Measurements from ENCODE around the gene SPSB1. TPM values are rescaled to one million over a fixed set of nuclear protein-coding genes. Genes with fewer than 3 reads are reported as not detected.
A peak's percentile ranks its signal among the peaks of the same experiment; 100 is the strongest.

Gene SPSB1
- total RNA-seq, 1 donor from 2014 or later = 8.9 TPM

DNA sequence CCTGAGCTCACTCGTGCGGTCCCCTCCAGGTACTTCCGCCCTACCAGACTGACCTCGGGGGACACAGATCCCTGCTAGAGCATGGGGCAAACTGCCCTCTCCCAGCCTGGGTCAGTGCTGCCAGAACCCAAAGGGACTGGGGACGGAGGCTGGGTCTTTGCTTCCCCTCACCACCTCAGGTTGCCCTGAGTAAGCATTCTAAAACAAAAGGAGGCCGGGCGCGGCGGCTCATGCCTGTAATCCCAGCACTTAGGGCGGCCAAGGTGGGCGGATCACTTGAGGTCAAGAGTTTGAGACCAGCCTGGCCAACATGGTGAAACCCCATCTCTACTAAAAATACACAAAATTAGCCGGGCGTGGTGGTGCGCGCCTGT, 108.4 kb downstream of the SPSB1 start:
- intact Hi-C loops (cut with micrococcal nuclease) = no loop called here
- no peak for DNase-seq (ENCODE audit: low spot score)
- Mint-ChIP-seq H3K4me3 (no peak overlapping the region), H3K27me3 (ENCODE audit: insufficient read depth) (peaks cover 16% of the 10 kb centered on the region), H3K4me1 (ENCODE audit: low read depth) (peaks cover 12% of the 10 kb centered on the region), H3K27ac (no peak overlapping the region), H3K36me3 (ENCODE audit: low read depth) (no peaks in the 10 kb centered on the region), H3K9me3 (no peaks in the 10 kb centered on the region)

DNA sequence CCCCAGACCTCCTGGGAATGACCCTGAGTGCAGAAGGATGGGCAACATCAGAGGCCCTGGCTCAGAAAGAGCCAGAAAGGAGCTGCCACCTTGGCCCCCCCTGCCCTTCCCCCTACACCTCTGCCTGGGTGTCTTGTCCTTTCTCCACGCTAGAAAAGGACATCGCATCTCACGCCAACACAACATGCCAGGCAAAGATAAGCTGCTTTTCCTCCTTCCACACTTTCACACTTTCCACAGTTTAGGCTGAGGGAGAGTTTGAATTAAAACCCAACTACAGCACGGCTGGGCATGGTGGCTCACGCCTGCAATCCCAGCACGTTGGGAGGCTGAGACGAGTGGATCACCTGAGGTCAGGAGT, 109.5 kb downstream of the SPSB1 start:
- Mint-ChIP-seq H3K4me1 (ENCODE audit: low read depth) (peaks cover 17% of the 10 kb centered on the region), H3K4me3 (no peak overlapping the region), H3K27me3 (ENCODE audit: insufficient read depth) (peaks cover 16% of the 10 kb centered on the region), H3K27ac (no peak overlapping the region), H3K36me3 (ENCODE audit: low read depth) (no peaks in the 10 kb centered on the region), H3K9me3 (no peaks in the 10 kb centered on the region)
- intact Hi-C loops (cut with micrococcal nuclease) = no loop called here
- no peak for DNase-seq (ENCODE audit: low spot score)

DNA sequence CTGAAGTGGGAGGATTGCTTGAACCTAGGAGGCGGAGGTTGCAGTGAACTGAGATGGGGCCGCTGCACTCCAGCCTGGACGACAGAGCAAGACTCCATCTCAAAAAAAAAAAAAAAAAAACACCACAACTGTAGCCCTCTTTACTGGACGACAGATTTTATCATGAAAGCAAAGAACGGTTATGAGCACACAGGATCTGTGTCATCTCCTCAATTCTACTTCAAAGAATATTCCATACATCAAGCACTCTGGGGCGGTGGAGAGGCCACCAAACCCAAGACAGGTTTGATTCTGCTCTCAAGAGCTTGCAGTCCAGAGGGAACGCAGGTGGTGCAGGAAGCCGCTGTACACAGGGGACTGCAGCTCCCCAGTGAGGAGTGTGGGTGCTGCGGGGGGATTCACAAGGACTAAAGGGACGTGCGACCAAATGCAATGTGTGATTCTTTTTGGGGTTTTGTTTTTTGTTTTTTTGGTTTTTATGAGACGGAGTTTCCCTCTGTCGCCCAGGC, 110.1 kb downstream of the SPSB1 start:
- no peak overlapping the region for H3K27ac Mint-ChIP-seq
- H3K4me3 Mint-ChIP-seq = no peak overlapping the region
- DNase-seq (ENCODE audit: low spot score) = no peak
- no peaks in the 10 kb centered on the region for H3K9me3 Mint-ChIP-seq
- H3K4me1 Mint-ChIP-seq (ENCODE audit: low read depth) = peaks cover 17% of the 10 kb centered on the region
- H3K27me3 Mint-ChIP-seq (ENCODE audit: insufficient read depth) = peaks cover 16% of the 10 kb centered on the region
- intact Hi-C loops (cut with micrococcal nuclease) = no loop called here
- no peaks in the 10 kb centered on the region for H3K36me3 Mint-ChIP-seq (ENCODE audit: low read depth)

DNA sequence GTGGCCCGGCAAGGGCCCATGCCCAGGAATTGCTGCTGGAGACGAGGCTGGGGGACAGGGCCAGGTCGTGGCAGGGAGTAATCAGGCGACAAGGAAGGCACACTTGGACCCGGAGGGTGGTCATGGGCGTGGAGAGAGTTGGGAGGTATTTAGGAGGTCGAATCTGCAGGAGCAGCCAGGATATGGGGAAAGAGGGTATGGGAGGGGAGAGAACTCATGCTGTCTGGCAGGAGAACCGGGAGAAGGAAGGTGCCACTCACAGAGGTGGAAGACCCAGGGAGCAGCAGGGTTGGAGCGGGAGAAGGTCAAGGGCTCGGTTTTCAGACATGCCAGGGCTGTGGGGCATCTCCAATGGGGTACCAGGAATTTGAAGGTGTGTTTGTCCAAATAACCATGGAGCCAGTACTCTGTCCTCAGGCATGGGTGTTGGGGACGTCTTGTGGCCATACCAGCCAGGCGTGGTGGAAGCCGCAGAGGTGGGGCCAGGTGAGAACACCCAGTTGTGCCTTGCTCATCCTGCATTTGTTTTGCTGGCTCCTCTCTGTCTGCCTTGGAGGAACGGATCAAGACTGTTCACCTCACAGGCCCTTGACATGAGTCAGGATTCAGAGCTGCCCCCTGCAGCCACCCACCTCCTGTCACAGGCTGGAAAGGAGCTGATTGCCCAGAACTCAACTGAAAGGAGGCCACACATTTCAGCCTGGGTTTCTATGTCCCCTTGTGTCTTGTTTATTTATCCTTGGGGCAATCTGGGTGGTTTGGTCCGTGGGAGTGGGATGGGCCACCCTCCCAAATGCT, 111.6 kb downstream of the SPSB1 start:
- intact Hi-C loops (cut with micrococcal nuclease) = no loop called here
- H3K27ac Mint-ChIP-seq = no peak overlapping the region
- peaks cover 17% of the 10 kb centered on the region for H3K27me3 Mint-ChIP-seq (ENCODE audit: insufficient read depth)
- peaks cover 17% of the 10 kb centered on the region for H3K4me1 Mint-ChIP-seq (ENCODE audit: low read depth)
- H3K36me3 Mint-ChIP-seq (ENCODE audit: low read depth) = no peaks in the 10 kb centered on the region
- no peak for DNase-seq (ENCODE audit: low spot score)
- no peak overlapping the region for H3K4me3 Mint-ChIP-seq
- no peaks in the 10 kb centered on the region for H3K9me3 Mint-ChIP-seq

DNA sequence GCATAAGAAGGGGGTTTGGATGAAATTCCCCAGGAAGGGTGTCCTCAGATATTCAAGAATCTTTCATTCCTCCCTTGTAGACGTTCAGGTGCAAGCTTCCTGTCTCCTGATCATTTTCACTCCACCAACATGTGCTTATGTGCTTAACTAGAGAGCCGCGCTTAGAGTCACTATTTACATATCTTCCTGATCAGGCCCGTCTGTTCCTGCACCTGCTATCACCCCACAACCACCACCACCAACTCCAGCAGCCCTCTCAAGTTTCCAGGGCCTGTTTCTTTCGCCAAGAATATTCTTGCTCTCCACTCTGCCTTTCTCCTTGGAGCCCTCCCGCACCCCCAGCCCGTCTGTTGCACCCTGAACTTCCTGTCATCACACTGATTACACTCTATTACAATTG, 113.4 kb downstream of the SPSB1 start:
- intact Hi-C loops (cut with micrococcal nuclease) = no loop called here
- no peak overlapping the region for H3K4me3 Mint-ChIP-seq

DNA sequence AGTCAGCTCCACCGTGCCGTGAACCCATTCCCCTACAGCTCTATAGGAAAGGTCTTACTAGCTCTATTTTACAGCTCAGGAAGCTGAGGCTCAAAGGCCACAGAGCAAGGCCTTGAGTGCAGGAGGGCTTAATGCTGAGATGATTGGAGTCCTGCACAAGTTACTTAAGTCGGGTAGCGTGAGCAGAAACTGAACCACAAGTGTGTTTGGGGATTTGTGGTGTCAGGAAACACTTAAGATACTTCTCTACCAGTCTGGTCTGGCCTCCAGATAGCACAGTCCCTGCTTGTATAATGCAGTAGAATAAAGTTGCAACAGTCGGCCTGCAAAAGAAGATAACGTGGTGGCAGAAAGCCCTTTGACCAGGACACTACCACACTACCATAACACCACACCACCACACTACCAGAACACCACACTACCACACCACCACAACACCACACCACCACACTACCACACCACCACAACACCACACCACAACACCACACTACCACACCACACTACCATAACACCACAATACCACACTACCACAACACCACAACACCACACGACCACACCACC, 118.1 kb downstream of the SPSB1 start:
- H3K4me3 Mint-ChIP-seq = peak overlapping the region; percentile 0
- intact Hi-C loops (cut with micrococcal nuclease) = loop anchor here (1.0 kb wide), 1 partner anchor 122 kb away; no protein-coding TSS in a partner anchor
- peaks cover 36% of the 10 kb centered on the region for H3K4me1 Mint-ChIP-seq (ENCODE audit: low read depth)
- no peaks in the 10 kb centered on the region for H3K9me3 Mint-ChIP-seq
- peak; percentile 11 for DNase-seq (ENCODE audit: low spot score)
- H3K36me3 Mint-ChIP-seq (ENCODE audit: low read depth) = no peaks in the 10 kb centered on the region
- H3K27ac Mint-ChIP-seq = peak overlapping the region; percentile 72
- H3K27me3 Mint-ChIP-seq (ENCODE audit: insufficient read depth) = peaks cover 3% of the 10 kb centered on the region

More for the DNA sequence above, 113.4 kb downstream of the SPSB1 start:
- Mint-ChIP-seq H3K27me3 (ENCODE audit: insufficient read depth) (peaks cover 19% of the 10 kb centered on the region), H3K9me3 (no peaks in the 10 kb centered on the region), H3K36me3 (ENCODE audit: low read depth) (no peaks in the 10 kb centered on the region), H3K4me1 (ENCODE audit: low read depth) (peaks cover 12% of the 10 kb centered on the region), H3K27ac (peak overlapping the region; percentile 0)
- no peak for DNase-seq (ENCODE audit: low spot score)

DNA sequence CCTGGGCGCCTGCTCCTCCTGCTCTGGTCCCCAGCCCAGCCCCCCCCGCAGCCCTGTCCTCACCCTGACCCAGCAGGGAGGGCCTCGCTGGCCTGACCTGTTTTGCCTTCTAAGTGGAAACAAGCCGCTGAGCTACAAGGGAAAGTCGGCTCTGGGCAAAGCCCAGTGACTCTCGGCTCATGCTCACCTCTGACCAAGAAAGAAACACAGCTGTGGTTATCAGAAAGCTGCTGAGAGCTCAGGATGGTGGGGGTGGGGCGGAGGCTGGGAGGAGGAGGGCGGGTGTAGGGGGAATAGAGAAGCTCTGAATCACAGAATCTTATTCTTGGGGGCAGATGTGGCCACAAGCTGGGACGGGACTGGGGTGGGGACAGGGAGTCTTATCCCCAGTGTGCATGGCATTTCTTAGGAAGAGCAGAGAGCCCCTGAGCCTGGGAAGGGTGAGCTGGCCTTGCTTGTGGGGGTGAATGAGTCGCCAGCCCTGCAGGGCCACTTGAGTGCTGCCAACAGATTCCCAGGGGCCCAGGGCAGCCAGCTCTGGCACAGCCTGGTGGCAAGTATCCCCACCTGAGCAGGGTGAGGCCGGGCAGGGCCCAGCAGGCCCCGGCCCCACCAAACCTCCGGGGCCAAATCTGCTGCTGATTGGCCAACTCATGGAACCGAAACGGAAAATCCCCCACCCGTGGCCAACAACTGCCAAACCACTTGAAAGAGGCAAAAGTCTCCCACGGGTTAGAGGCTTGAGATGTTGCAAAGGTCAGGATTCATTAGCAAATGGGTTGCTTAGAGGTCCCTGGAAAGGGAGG, 120.6 kb downstream of the SPSB1 start:
- Mint-ChIP-seq H3K27ac (peak overlapping the region; percentile 82), H3K36me3 (ENCODE audit: low read depth) (no peaks in the 10 kb centered on the region), H3K4me3 (peak overlapping the region; percentile 57), H3K4me1 (ENCODE audit: low read depth) (peaks cover 50% of the 10 kb centered on the region), H3K9me3 (no peaks in the 10 kb centered on the region), H3K27me3 (ENCODE audit: insufficient read depth) (peaks cover 11% of the 10 kb centered on the region)
- intact Hi-C loops (cut with micrococcal nuclease) = loop anchor here (1.0 kb wide), 3 partner anchors 13 to 133 kb away; no protein-coding TSS in a partner anchor
- peak; percentile 52 for DNase-seq (ENCODE audit: low spot score)

DNA sequence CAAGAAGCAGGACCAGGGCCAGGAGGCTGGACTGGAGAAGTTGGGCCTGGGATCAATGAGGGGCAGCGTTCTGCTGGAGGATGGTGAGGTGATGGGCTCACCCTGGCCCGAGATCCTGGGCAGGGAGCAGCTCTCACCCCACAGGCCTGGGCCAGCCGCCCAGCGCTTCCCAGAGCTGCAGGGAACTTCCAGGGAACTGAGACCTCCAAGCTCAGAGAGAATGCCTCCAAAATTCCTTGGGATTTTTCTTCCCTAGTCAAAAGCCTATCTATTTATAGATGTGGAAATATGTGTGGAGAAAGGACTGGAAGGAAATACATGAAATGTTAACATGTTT, 121.2 kb downstream of the SPSB1 start:
- H3K27ac Mint-ChIP-seq = peak overlapping the region; percentile 40
- H3K36me3 Mint-ChIP-seq (ENCODE audit: low read depth) = no peaks in the 10 kb centered on the region
- no peaks in the 10 kb centered on the region for H3K9me3 Mint-ChIP-seq
- intact Hi-C loops (cut with micrococcal nuclease) = loop anchor here (1.0 kb wide), 3 partner anchors 12 to 134 kb away; no protein-coding TSS in a partner anchor
- H3K4me1 Mint-ChIP-seq (ENCODE audit: low read depth) = peaks cover 50% of the 10 kb centered on the region
- H3K27me3 Mint-ChIP-seq (ENCODE audit: insufficient read depth) = peaks cover 11% of the 10 kb centered on the region
- no peak for DNase-seq (ENCODE audit: low spot score)
- H3K4me3 Mint-ChIP-seq = peak overlapping the region; percentile 47

DNA sequence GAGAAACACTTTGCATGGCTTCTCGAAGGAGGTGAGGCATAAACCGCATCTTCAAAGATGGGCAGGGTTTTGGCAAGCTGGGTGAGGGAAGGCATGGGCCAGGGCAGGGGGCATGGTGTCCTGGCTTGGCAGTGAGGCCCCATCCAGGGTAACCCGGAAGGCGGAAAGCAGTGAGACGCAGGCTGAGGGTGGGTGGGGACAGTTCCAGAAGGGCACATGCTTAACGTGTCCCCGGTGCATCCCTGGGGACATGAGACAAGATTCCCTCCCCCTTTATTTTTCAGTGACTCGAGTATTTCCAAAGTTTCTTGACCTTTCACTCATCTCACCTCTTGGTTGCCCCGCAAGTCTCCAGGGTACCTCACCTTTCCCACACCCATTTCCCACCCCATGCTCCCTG, 123.8 kb downstream of the SPSB1 start:
- no peaks in the 10 kb centered on the region for H3K9me3 Mint-ChIP-seq

DNA sequence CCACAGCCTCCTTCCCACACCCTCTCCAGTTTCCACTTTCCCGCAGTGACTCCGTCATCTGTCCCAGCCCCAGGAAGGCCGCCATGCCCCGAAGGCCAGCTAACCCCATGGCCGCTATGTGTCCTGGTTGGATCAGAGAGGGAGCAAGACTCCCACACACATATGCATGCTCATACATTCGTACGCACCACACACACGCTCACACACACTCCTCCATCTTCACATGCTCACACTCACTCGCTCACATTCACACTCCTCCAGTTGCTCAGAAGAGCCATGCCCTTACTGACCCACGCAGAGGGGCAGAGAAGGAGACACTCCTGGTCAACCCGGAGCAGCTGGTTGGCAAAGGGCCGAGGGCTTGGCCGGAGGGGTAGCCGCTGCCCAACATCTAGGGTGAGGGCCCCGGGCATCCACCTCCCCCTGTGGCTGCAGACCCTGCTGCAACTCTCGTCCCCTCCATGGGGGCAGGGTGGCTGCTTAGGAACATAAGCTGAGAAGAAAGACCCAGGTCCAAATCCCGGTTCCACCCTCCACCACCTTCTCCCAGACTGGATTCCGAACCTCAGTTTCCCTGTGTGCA, 124.3 kb downstream of the SPSB1 start:
- Mint-ChIP-seq H3K4me1 (ENCODE audit: low read depth) (peaks cover 56% of the 10 kb centered on the region), H3K36me3 (ENCODE audit: low read depth) (no peaks in the 10 kb centered on the region), H3K27me3 (ENCODE audit: insufficient read depth) (peaks cover 17% of the 10 kb centered on the region), H3K9me3 (no peaks in the 10 kb centered on the region), H3K4me3 (peak overlapping the region; percentile 4), H3K27ac (no peak overlapping the region)
- no peak for DNase-seq (ENCODE audit: low spot score)
- intact Hi-C loops (cut with micrococcal nuclease) = no loop called here

More for the DNA sequence above, 123.8 kb downstream of the SPSB1 start:
- intact Hi-C loops (cut with micrococcal nuclease) = no loop called here
- H3K27me3 Mint-ChIP-seq (ENCODE audit: insufficient read depth) = peaks cover 13% of the 10 kb centered on the region
- H3K27ac Mint-ChIP-seq = no peak overlapping the region
- peaks cover 58% of the 10 kb centered on the region for H3K4me1 Mint-ChIP-seq (ENCODE audit: low read depth)
- H3K4me3 Mint-ChIP-seq = peak overlapping the region; percentile 4
- DNase-seq (ENCODE audit: low spot score) = no peak
- H3K36me3 Mint-ChIP-seq (ENCODE audit: low read depth) = no peaks in the 10 kb centered on the region

DNA sequence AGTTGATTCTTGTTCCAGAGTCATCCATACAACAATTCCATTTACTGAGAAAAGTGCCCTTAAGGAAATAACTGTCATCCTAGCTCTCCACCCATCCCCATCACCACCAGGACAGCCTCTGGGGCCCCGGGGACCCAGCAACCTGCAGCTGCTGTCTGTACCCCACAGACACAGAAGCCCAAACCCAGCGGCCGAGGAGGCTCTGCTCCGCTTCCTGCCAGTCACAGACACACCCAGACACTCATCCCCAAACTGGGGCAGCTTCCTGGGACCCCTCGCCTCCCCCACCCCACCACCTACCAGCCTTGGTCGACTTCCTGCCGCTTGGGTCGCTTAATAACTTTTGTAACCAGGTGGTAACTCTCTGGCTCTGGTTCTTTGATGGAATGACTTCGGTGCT, 125.0 kb downstream of the SPSB1 start:
- no peak overlapping the region for H3K27ac Mint-ChIP-seq

DNA sequence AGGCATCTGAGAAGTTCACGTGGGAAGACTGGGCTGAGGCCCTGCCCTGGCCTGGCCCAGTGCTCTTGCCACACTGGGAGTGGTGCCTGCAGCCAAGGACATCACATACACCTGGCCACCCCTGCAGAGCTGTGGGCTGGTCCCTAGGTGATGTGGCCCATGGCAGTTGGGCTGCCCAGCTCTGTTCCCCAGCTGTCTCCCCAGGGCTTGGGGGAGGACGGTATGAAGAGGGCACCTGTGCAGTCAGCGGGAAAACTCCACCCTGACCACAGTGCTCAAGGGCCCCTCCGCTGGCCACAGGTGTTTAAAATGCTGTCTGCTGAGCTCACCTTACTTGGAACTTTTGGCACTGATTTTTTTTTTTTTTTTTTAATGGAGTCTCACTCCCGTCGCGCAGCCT, 126.2 kb downstream of the SPSB1 start:
- Mint-ChIP-seq H3K4me3 (no peak overlapping the region), H3K27me3 (ENCODE audit: insufficient read depth) (peaks cover 34% of the 10 kb centered on the region)

More for the DNA sequence above, 125.0 kb downstream of the SPSB1 start:
- no peak for DNase-seq (ENCODE audit: low spot score)
- Mint-ChIP-seq H3K36me3 (ENCODE audit: low read depth) (no peaks in the 10 kb centered on the region), H3K4me3 (peak overlapping the region; percentile 19), H3K27me3 (ENCODE audit: insufficient read depth) (peaks cover 22% of the 10 kb centered on the region), H3K9me3 (no peaks in the 10 kb centered on the region), H3K4me1 (ENCODE audit: low read depth) (peaks cover 51% of the 10 kb centered on the region)
- intact Hi-C loops (cut with micrococcal nuclease) = no loop called here

More for the DNA sequence above, 126.2 kb downstream of the SPSB1 start:
- Mint-ChIP-seq H3K9me3 (no peaks in the 10 kb centered on the region), H3K4me1 (ENCODE audit: low read depth) (peaks cover 40% of the 10 kb centered on the region), H3K36me3 (ENCODE audit: low read depth) (no peaks in the 10 kb centered on the region), H3K27ac (no peak overlapping the region)
- no peak for DNase-seq (ENCODE audit: low spot score)
- intact Hi-C loops (cut with micrococcal nuclease) = no loop called here

Measured in activated T-helper 1 cell treated with anti-CD3 and anti-CD28 coated beads, Interleukin-12 subunit alpha, Interleukin-12 subunit beta, Interleukin-2, Interleukin-4 antibody, amounts not matched to agents 30 ng/mL and 10 ng/mL and 1 ng/mL, durations not matched to agents 14 hours and 24 hours and 36 hours (primary cell).